Astrocyte of the hippocampus (primary cell): ENCODE measurements around the gene RAB3IL1.
"Not testable (repeated sequence)": the region's sequence is repeated elsewhere in the genome, so short reads cannot be mapped to it uniquely, and the experiment has no call there.

Experiments
- DNase-seq: peaks from one replicate; pipeline ENCODE4 v3.0.0; 2011; ENCODE audit warnings: low read depth, low spot score

RAB3IL1 gene

GRCh38 chr11:61917334-61918109 lies at the start of gene RAB3IL1:
TSS of gene RAB3IL1 (minus strand) at chr11:61917566. CDS start at chr11:61917367, 199 bp downstream.
- peak; percentile 64 for DNase-seq

GRCh38 chr11:61966734-61967115 lies 49.4 kb upstream of the RAB3IL1 start:
- peak; percentile 49 for DNase-seq

- not testable (repeated sequence) for DNase-seq
Measured at GRCh38 chr11:61964666-61965271, 47.4 kb upstream of the RAB3IL1 start.

GRCh38 chr11:61964058-61964665 lies 46.8 kb upstream of the RAB3IL1 start:
- DNase-seq = no peak

GRCh38 chr11:61963282-61964057 lies 46.1 kb upstream of the RAB3IL1 start:
- DNase-seq = no peak

- DNase-seq = no peak
Measured at GRCh38 chr11:61963016-61963281, 45.6 kb upstream of the RAB3IL1 start.

- no peak for DNase-seq
Measured at GRCh38 chr11:61962213-61963015, 45.0 kb upstream of the RAB3IL1 start.

GRCh38 chr11:61961570-61962212 lies 44.3 kb upstream of the RAB3IL1 start:
- DNase-seq = peak; percentile 78

GRCh38 chr11:61960532-61960931 lies 43.2 kb upstream of the RAB3IL1 start:
- no peak for DNase-seq

GRCh38 chr11:61959678-61960077 lies 42.3 kb upstream of the RAB3IL1 start:
- DNase-seq = no peak

GRCh38 chr11:61959114-61959513 lies 41.7 kb upstream of the RAB3IL1 start:
- no peak for DNase-seq

- no peak for DNase-seq
Measured at GRCh38 chr11:61958590-61958989, 41.2 kb upstream of the RAB3IL1 start.

GRCh38 chr11:61957021-61957770 lies 39.8 kb upstream of the RAB3IL1 start:
- no peak for DNase-seq

- no peak for DNase-seq
Measured at GRCh38 chr11:61956191-61957020, 39.0 kb upstream of the RAB3IL1 start.

- DNase-seq = peak; percentile 31
Measured at GRCh38 chr11:61955422-61956135, 38.2 kb upstream of the RAB3IL1 start.

- peak; percentile 62 for DNase-seq
Measured at GRCh38 chr11:61954851-61955421, 37.6 kb upstream of the RAB3IL1 start.

GRCh38 chr11:61954106-61954850 lies 36.9 kb upstream of the RAB3IL1 start:
- no peak for DNase-seq

- DNase-seq = not testable (repeated sequence)
Measured at GRCh38 chr11:61953632-61954031, 36.3 kb upstream of the RAB3IL1 start.
